ENCODE measurements around the gene SPRR2E. TPM values are rescaled to one million over a fixed set of nuclear protein-coding genes. Genes with fewer than 3 reads are reported as not detected.

SPRR2E gene
- total RNA-seq, 1 donor from 2014 or later, result not detected

DNA sequence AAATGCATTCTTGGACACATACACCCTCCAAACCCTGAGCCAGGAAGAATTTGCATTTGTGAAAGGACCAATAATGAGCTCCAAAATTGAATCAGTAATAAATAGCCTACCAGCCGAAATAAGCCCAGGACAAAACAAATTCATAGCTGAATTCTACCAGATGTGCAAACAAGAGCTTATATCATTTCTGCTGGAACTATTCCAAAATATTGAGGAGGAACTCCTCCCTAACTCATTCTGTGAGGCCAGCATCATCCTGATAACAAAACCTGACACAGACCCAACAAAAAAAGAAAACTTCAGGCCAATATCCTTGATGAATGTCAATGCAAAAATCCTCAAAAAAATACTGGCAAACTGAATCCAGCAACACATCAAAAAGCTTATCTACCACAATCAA lies 6.7 kb downstream of the SPRR2E start:
- TF ChIP-seq EZH2 (IDR thresholded peaks at IDR 0.05) (no peak), EZH2phosphoT487 (IDR thresholded peaks at IDR 0.05) (no peak)
- TF ChIP-seq, protein P1, sequence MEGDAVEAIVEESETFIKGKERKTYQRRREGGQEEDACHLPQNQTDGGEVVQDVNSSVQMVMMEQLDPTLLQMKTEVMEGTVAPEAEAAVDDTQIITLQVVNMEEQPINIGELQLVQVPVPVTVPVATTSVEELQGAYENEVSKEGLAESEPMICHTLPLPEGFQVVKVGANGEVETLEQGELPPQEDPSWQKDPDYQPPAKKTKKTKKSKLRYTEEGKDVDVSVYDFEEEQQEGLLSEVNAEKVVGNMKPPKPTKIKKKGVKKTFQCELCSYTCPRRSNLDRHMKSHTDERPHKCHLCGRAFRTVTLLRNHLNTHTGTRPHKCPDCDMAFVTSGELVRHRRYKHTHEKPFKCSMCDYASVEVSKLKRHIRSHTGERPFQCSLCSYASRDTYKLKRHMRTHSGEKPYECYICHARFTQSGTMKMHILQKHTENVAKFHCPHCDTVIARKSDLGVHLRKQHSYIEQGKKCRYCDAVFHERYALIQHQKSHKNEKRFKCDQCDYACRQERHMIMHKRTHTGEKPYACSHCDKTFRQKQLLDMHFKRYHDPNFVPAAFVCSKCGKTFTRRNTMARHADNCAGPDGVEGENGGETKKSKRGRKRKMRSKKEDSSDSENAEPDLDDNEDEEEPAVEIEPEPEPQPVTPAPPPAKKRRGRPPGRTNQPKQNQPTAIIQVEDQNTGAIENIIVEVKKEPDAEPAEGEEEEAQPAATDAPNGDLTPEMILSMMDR (IDR thresholded peaks at IDR 0.05), result no peak
- peaks cover 22% of the 10 kb centered on the region for H3K9me3 ChIP-seq (ENCODE audit: low read depth)
- H3K4me1 Mint-ChIP-seq, result no peaks in the 10 kb centered on the region
- no peaks in the 10 kb centered on the region for H3K79me2 ChIP-seq (ENCODE audit: low read depth)
- H3K9me3 Mint-ChIP-seq, result peaks cover 4% of the 10 kb centered on the region
- H3K4me1 ChIP-seq, result no peaks in the 10 kb centered on the region
- no peak overlapping the region for H3K27ac Mint-ChIP-seq
- no peak overlapping the region for H3K4me2 ChIP-seq
- peaks cover 5% of the 10 kb centered on the region for H3K27me3 Mint-ChIP-seq (ENCODE audit: insufficient read depth, low read depth)
- H3K36me3 ChIP-seq, result no peaks in the 10 kb centered on the region
- H3K36me3 Mint-ChIP-seq, result no peaks in the 10 kb centered on the region
- DNase-seq (ENCODE audit: low spot score), result no peak
- no peaks in the 10 kb centered on the region for H3F3A ChIP-seq (ENCODE audit: low read depth)
- no peaks in the 10 kb centered on the region for H4K20me1 ChIP-seq (ENCODE audit: low read depth)
- no peaks in the 10 kb centered on the region for H3K27me3 ChIP-seq
- no peak overlapping the region for H3K27ac ChIP-seq
- H3K4me3 ChIP-seq, result no peak overlapping the region
- no peak overlapping the region for H2AFZ ChIP-seq (replicated peaks)
- no peak overlapping the region for H3K4me3 Mint-ChIP-seq
- H3K9ac ChIP-seq, result no peak overlapping the region

DNA sequence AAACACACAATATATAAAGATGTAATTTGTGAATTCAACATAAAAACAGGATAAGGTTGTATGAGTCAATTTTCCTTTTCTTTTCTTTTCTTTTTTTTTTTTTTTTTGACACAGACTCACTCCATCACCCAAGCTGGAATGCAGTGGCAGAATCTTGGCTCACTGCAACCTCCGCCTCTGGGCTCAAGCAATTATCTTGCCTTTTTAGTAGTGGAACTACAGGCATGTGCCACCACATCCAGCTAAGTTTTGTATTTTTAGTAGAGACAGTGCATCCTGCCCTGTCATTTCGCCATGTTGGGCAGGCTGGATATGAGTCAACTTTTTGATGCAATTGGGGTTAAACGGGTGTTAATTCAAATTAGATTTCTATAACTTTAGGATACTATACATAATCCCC lies 12.6 kb downstream of the SPRR2E start:
- no peaks in the 10 kb centered on the region for H3K79me2 ChIP-seq (ENCODE audit: low read depth)
- no peak overlapping the region for H3K27ac ChIP-seq
- H3F3A ChIP-seq (ENCODE audit: low read depth), result no peaks in the 10 kb centered on the region
- peaks cover 7% of the 10 kb centered on the region for H3K9me3 Mint-ChIP-seq
- no peaks in the 10 kb centered on the region for H3K36me3 ChIP-seq
- no peaks in the 10 kb centered on the region for H3K27me3 ChIP-seq
- H3K27me3 Mint-ChIP-seq (ENCODE audit: insufficient read depth, low read depth), result peaks cover 3% of the 10 kb centered on the region
- no peak overlapping the region for H3K9ac ChIP-seq
- H3K4me1 Mint-ChIP-seq, result no peaks in the 10 kb centered on the region
- H3K4me3 Mint-ChIP-seq, result no peak overlapping the region
- no peaks in the 10 kb centered on the region for H3K36me3 Mint-ChIP-seq
- H3K9me3 ChIP-seq (ENCODE audit: low read depth), result peaks cover 36% of the 10 kb centered on the region
- no peak overlapping the region for H3K4me2 ChIP-seq
- H3K27ac Mint-ChIP-seq, result no peak overlapping the region
- no peak overlapping the region for H3K4me3 ChIP-seq
- no peaks in the 10 kb centered on the region for H3K4me1 ChIP-seq
- no peak overlapping the region for H2AFZ ChIP-seq (replicated peaks)
- no peak for DNase-seq (ENCODE audit: low spot score)
- no peak for TF ChIP-seq EZH2phosphoT487 (IDR thresholded peaks at IDR 0.05)
- TF ChIP-seq EZH2 (IDR thresholded peaks at IDR 0.05), result no peak
- TF ChIP-seq, protein P1 (IDR thresholded peaks at IDR 0.05), result no peak
- no peaks in the 10 kb centered on the region for H4K20me1 ChIP-seq (ENCODE audit: low read depth)

DNA sequence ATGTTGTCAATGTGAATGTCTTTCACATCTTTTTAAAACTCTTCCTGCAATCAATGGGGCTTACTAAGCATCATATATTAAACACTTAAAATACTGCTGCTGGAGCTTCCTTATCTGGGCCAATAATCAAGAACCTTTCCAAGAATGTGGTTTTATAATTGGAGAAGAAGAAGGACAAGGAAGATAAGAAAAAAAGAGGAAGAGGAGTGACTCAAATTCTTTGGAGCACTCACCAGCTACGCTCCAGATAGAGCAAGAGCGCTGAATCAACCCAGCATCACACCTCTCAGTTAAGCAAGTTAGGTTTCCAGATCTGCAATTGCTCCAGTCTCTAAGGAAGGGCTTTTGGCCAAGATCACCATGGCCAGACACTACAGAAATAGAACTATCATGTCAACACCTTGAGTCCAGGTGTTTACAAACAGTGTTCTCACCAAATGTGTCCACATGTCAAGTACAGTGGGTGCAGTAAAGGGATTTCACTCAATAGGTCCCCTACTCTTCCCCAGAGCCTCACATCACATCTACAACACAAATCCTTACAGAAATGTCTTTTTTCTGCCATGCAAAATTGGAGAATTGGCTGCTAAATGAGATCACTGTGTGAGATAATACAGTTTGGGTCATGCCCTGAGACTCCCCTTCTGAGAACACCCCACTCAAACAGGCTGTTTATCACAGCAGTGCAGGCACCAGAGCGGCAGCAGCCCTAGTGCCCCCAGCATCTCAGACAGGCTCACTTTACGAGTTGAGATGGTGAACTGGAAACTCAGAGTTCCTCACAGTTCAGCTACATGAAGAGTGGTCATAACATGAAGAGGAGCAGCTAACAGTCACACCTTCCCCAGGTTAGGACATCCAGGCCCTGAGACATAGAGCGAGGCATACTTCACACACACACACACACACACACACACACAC lies 21.3 kb downstream of the SPRR2E start:
- Histone ChIP-seq H3K36me3 (no peaks in the 10 kb centered on the region), H3K9ac (no peak overlapping the region), H3K4me2 (no peak overlapping the region), H3K4me3 (no peak overlapping the region), H3F3A (ENCODE audit: low read depth) (no peaks in the 10 kb centered on the region), H3K27me3 (no peaks in the 10 kb centered on the region), H2AFZ (replicated peaks) (no peak overlapping the region), H3K9me3 (ENCODE audit: low read depth) (peaks cover 11% of the 10 kb centered on the region), H3K27ac (no peak overlapping the region), H3K4me1 (no peaks in the 10 kb centered on the region), H4K20me1 (ENCODE audit: low read depth) (no peaks in the 10 kb centered on the region), H3K79me2 (ENCODE audit: low read depth) (no peaks in the 10 kb centered on the region)
- H3K4me1 Mint-ChIP-seq, result no peaks in the 10 kb centered on the region
- no peaks in the 10 kb centered on the region for H3K36me3 Mint-ChIP-seq
- no peaks in the 10 kb centered on the region for H3K9me3 Mint-ChIP-seq
- H3K27me3 Mint-ChIP-seq (ENCODE audit: insufficient read depth, low read depth), result no peaks in the 10 kb centered on the region
- DNase-seq (ENCODE audit: low spot score), result no peak
- H3K27ac Mint-ChIP-seq, result no peak overlapping the region
- no peak overlapping the region for H3K4me3 Mint-ChIP-seq
- no peak for TF ChIP-seq EZH2 (IDR thresholded peaks at IDR 0.05)
- TF ChIP-seq EZH2phosphoT487 (IDR thresholded peaks at IDR 0.05), result no peak

DNA sequence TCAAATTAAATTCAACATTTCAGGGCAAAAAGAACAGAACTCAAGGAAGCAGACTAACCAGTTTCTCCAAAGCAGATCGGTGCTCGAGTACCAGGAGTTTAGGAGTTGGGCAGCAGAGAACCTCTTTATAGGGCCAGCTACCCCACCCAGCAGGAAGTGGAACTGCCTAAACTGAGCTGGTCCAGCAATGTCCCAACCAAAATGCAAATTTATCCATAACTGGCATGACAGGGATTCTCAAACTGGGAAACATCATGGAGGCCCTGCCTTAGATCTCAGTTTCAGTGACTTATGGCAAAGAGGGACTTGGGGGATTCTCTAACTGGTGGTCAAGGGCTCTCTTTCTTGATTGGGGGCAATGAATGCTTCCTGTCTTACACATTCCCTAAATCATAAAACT lies 22.8 kb downstream of the SPRR2E start, which contains the start of gene SPRR2B:
SPRR2B (minus strand) TSS at position 101 of the 400 bp plus-strand sequence. CDS start 772 bp downstream, outside the sequence.
- Mint-ChIP-seq H3K4me1 (no peaks in the 10 kb centered on the region), H3K9me3 (no peaks in the 10 kb centered on the region), H3K4me3 (no peak within 1 kb of the TSS), H3K27me3 (ENCODE audit: insufficient read depth, low read depth) (no peaks in the 10 kb centered on the region), H3K27ac (no peak within 1 kb of the TSS), H3K36me3 (no peaks in the 10 kb centered on the region)
- no peak for DNase-seq (ENCODE audit: low spot score)
- H3K4me2 ChIP-seq, result no peak within 1 kb of the TSS
- no peaks in the 10 kb centered on the region for H3F3A ChIP-seq (ENCODE audit: low read depth)
- no peak within 1 kb of the TSS for H2AFZ ChIP-seq (replicated peaks)
- no peak within 1 kb of the TSS for H3K4me3 ChIP-seq
- no peaks in the 10 kb centered on the region for H3K4me1 ChIP-seq
- no peak within 1 kb of the TSS for H3K27ac ChIP-seq
- no peaks in the 10 kb centered on the region for H3K79me2 ChIP-seq (ENCODE audit: low read depth)
- H3K36me3 ChIP-seq, result no peaks in the 10 kb centered on the region
- TF ChIP-seq, protein P1 (IDR thresholded peaks at IDR 0.05), result no peak
- no peaks in the 10 kb centered on the region for H4K20me1 ChIP-seq (ENCODE audit: low read depth)
- no peak within 1 kb of the TSS for H3K9ac ChIP-seq
- no peaks in the 10 kb centered on the region for H3K27me3 ChIP-seq
- peaks cover 5% of the 10 kb centered on the region for H3K9me3 ChIP-seq (ENCODE audit: low read depth)
